Measurements from ENCODE around the gene HAUS5.
"Not testable (repeated sequence)": the region's sequence is repeated elsewhere in the genome, so short reads cannot be mapped to it uniquely, and the experiment has no call there.

The HAUS5 gene

GRCh38 chr19:35607170-35607569 is 5.4 kb upstream of the HAUS5 start:
- not testable (repeated sequence) for DNase-seq

- no peak for DNase-seq
Observed at GRCh38 chr19:35607661-35608060, 4.9 kb upstream of the HAUS5 start.

- no peak for DNase-seq
Observed at GRCh38 chr19:35608251-35608650, 4.3 kb upstream of the HAUS5 start.

GRCh38 chr19:35609851-35610353 is 2.6 kb upstream of the HAUS5 start:
- no peak for DNase-seq

GRCh38 chr19:35612224-35612558 is 344 bp upstream of the HAUS5 start:
- no peak for DNase-seq

- no peak for DNase-seq
Observed at GRCh38 chr19:35613574-35613973, 1.0 kb downstream of the HAUS5 start.

- no peak for DNase-seq
Observed at GRCh38 chr19:35615036-35615435, 2.5 kb downstream of the HAUS5 start.

GRCh38 chr19:35618857-35619256 is 6.3 kb downstream of the HAUS5 start:
- DNase-seq: no peak

- no peak for DNase-seq
Observed at GRCh38 chr19:35619290-35619923, 6.9 kb downstream of the HAUS5 start.

GRCh38 chr19:35620001-35620400 is 7.5 kb downstream of the HAUS5 start:
- no peak for DNase-seq

- no peak for DNase-seq
Observed at GRCh38 chr19:35621708-35622107, 9.2 kb downstream of the HAUS5 start.

GRCh38 chr19:35622750-35623149 is 10.2 kb downstream of the HAUS5 start:
- no peak for DNase-seq

GRCh38 chr19:35623327-35624010 is 10.9 kb downstream of the HAUS5 start:
- DNase-seq: no peak

- no peak for DNase-seq
Observed at GRCh38 chr19:35628264-35628564, 15.7 kb downstream of the HAUS5 start.

GRCh38 chr19:35628565-35629331 is 16.2 kb downstream of the HAUS5 start, which contains the start of gene RBM42:
Gene RBM42 (plus strand): TSS chr19:35629036. CDS start chr19:35629154, 118 bp downstream.
- peak; percentile 94 for DNase-seq

- no peak for DNase-seq
Observed at GRCh38 chr19:35629332-35629633, 16.7 kb downstream of the HAUS5 start.

- DNase-seq: no peak
Observed at GRCh38 chr19:35633727-35634440, 21.3 kb downstream of the HAUS5 start.

GRCh38 chr19:35636651-35637050 is 24.1 kb downstream of the HAUS5 start:
- DNase-seq: no peak

GRCh38 chr19:35637165-35637564 is 24.6 kb downstream of the HAUS5 start:
- no peak for DNase-seq

GRCh38 chr19:35639321-35639639 is 26.7 kb downstream of the HAUS5 start:
- DNase-seq: no peak

GRCh38 chr19:35639863-35640262 is 27.3 kb downstream of the HAUS5 start:
- DNase-seq: no peak

- peak; percentile 20 for DNase-seq
Observed at GRCh38 chr19:35641515-35642151, 29.1 kb downstream of the HAUS5 start, which contains the start of gene ETV2. Gene ETV2 (plus strand): TSS chr19:35641745. CDS start chr19:35642461, 716 bp downstream.

GRCh38 chr19:35642312-35642711 is 29.8 kb downstream of the HAUS5 start:
- DNase-seq: peak; percentile 23

All from right kidney (tissue), 1 donor.